ENCODE results near the gene CSMD2.

Gene CSMD2

DNA sequence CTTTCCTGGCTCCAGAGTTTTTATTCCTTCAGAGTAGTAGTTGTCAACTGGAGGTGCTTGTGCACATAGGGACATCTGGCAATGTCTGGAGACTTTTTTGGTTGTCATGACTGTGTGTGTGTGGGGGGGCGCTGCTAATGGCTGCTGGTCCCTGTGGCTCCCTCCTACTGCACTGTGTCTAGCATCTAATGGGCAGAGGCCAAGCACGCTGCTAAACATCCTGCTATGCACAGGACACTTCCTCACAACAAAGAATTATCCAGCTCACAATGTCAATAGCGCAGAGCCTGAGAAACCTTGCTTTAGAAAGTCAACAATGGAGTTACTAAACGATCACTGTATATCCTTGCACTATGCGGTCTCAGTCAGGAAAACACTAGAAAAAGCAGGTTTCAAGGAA lies 320.9 kb downstream of the CSMD2 start:
- no peak for DNase-seq

DNA sequence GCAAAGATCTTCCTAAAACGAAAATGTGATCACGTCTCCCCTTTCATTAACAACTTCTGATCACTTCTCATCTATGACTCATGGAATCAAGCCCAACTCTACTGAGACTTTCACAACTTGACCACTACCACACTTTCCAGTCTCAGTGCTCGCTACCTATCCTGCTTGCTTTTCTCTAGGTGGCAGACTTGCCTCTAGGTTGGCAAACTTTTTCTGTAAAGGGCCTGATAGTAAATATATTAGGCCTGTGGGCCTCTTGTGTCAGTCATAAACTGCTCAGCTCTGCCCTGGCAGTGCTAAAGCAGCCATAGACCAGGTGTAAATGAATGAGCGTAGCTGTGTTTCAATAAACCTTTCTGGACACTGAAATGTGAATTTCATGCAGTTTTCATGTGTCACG lies 322.7 kb downstream of the CSMD2 start:
- no peak for DNase-seq

DNA sequence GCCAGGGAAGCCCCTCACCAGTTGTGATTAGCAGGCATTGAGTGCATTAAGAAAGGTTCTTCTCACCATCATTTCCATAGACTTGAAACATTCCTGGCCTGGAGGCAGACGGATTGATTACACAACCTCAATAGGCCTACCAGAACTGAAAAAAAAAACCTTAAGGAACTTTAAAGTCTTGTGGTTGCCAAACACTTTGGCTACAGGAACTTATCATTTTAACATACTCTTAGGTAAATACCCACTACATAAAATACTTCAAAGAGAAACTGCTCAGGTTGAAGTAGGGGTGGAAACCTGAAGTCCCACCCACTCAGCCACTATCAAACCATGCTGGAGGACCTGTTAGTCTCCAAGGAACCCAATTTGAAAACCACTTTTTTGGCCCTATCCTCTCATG lies 323.5 kb downstream of the CSMD2 start:
- DNase-seq = no peak

- DNase-seq = no peak
Observed at GRCh38 chr1:33837635-33838034, 327.4 kb downstream of the CSMD2 start.

DNA sequence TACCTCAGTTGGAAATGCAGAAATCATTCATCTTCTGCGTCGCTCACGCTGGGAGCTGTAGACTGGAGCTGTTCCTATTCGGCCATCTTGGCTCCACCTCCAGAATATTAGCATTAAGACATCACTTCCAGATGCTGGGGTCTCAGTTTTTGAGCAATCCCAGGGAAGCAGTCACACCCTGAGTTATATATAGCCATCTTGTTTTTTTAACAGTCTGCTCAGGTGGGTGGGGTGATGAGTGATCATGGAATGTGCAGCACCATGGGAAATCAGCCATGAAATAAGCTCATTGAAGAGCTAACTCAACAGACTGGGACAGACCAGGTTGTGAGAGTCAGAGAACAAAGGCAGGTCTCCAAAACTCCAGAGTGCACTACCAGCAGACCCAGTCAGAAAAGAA lies 328.1 kb downstream of the CSMD2 start:
- no peak for DNase-seq

- DNase-seq = no peak
Observed at GRCh38 chr1:33828654-33829053, 336.4 kb downstream of the CSMD2 start.

DNA sequence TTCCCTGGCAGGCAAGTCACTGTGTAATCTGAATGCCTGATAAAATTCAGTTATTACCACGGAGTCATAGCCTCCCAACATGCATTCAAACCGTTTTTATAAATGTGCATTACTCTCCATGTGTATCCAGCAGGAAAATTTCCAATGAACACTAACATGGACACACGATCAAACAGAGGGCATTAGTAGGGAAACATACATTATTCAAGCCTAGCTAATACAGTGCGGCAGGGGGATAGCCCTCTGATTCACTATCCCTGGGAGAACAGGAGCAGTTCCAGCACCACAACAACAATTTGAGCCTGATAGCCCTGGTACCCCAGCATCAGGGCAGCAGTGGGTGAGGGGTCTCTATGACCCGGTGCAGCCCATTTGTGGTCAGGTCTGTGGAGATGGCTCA lies 337.0 kb downstream of the CSMD2 start:
- no peak for DNase-seq

- DNase-seq = no peak
Observed at GRCh38 chr1:33826711-33827110, 338.3 kb downstream of the CSMD2 start.

DNA sequence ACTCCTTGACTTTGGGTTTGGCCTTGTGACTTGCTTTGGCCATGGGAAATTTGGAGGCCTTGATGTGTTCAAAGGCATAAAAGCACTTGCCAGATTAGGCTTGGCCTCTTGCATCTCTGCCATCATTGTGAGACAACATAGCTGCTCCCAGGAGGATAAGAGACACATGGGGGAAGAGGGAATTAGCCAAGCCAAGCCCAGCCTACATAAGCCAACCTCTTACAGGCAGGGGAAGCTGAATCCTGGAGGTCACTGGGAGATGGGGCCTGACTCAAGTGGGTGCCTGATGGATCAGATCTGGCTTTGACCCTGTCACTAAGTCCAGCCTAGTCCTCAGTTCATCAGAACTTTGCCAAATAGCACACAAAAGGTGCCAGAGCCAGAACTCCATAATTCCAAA lies 338.7 kb downstream of the CSMD2 start:
- no peak for DNase-seq

GRCh38 chr1:33825506-33825905 lies 339.5 kb downstream of the CSMD2 start:
- no peak for DNase-seq

GRCh38 chr1:33824971-33825370 lies 340.1 kb downstream of the CSMD2 start:
- DNase-seq = no peak

GRCh38 chr1:33824321-33824720 lies 340.7 kb downstream of the CSMD2 start:
- no peak for DNase-seq

DNA sequence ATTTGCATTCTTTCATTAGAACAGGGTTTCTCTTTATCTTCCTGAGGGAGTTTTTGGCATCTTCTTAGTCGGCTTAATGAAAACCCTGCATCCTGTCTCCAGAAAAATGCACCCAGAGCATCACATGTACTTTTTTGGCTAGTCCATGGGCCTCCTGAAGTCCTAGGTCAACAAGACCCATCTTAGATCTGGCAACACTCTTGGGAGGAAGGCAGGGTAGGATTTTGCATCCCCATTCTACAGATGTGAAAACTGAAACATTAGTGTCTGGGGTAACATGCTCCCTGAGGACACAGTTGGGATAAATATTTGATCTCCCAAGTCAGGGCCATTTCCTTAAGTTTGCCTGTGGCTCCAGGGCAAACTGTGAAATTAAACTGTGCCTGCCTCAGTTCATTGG lies 341.2 kb downstream of the CSMD2 start:
- no peak for DNase-seq

GRCh38 chr1:33823401-33823800 lies 341.6 kb downstream of the CSMD2 start:
- no peak for DNase-seq

DNA sequence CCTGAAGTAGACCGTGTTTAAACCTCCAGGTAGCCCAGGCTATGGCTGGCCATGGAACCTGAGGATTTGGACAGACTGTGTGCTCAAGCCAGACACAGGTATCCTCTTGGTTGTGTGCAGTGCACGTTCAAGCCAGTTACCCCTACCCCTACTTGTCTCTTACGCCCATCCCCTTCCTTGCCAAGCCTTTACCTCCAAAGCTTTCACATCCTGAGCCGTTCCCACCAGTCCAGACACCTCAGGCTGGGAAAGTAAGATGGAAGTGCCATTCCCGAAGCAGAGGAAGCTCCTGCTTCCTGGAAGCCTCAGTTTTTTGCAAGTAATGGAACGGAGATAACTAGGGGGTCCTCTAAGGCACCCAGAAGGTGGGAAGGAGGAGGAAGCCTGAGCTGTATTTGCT lies 342.6 kb downstream of the CSMD2 start:
- DNase-seq = no peak

DNA sequence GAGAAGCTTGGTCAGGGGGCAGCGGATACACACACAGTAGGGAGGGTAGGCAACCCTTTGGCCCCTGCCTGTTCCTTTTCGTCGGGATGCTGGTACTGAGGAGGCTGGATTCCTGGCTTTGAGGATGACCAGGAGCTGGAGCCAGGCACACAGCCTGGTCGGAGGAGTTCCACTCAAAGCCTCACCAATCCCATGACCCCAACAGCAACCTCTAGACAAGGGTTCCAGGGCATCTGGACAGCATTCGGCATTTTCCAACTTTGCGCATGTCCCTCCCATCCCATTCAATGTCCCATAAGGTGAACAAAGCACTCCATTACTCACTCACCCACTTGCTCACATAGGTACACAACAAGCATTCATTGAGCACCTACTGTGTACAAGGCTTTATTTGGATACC lies 343.7 kb downstream of the CSMD2 start:
- no peak for DNase-seq

GRCh38 chr1:33820804-33821203 lies 344.2 kb downstream of the CSMD2 start:
- DNase-seq = no peak

DNA sequence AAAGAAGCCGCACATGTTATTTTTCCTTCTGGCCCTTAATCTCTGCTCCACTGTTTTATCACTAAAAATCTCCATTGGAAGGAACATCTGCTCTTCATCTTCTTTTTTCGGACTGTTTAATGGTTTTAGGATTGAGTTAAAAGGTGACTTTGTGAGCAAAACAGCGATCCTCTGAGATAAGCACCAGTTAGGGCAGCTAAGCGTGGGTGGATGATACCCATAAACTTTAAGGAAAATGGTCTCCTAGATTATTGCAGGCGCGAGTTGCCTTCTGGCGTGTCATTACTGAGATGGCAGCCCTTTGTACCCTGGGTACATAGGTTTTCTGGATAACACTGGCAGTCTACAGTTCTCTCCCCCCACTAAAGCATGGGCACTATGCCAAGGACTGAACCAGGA lies 345.1 kb downstream of the CSMD2 start:
- no peak for DNase-seq

DNA sequence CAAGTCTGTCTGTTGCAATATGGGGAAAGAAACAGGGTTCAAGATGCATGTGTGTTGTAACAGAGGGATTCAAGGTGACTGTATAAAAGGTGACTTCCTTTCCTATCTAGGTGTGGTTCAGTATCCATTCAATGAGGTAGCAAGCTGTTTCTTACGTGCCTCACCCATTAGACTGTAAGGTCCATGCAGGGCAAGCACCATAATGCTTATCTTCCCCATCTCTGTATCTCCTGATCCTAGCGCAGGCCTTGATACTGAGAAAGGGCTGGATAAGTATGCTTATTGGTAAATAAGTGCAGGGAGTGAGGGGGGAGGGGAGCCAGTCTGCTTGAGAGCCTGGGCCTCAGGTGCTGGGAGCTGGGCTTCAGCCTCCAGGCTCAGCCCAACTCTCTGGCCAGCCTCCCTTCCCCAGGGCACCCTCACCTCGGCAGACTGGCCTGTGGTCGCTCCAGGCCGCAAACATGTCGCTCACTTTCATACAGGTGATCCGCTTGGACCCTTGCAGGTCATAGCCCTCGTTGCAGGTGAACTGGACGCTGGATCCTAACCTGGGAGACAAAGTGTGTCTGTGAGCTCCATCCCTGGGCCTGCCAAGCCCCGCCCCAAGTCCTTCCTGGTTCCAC lies 345.6 kb downstream of the CSMD2 start:
- no peak for DNase-seq

DNA sequence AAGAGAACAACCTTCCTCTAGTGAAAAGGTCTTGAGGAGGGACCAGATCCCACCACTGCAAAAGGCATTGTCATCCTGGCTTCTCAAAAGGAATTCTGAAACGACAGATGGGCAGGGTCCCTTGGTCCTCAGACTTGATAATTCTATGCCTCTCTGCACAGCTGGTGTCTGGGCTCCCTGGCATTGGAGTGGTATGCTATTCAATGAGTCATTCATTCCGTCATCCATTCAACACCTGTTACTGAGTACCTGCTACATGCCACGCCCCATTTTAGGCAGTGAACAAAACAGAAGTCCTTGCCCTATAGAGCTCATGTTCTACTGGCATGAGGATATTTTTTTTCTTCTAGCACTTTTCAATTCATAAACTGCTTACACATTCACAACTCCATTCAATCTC lies 347.0 kb downstream of the CSMD2 start:
- no peak for DNase-seq

DNA sequence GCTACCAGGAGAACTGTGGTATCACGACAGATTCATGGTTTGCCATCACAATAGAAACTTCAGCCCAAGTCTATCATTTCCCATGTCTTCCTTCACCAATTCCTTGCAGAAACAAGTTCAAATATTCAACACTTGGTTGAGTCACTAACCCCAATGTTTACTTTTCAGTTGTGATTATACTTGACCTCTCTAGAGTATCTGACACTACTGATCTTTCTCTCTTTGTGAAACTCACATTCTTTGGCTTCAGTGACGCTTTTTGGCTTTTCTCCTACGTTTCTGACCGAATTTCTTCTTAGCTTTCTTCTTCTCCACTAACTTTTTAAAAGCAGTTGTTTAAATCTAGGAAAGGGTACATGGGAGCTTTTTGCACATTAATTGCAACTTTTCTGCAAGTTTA lies 350.0 kb downstream of the CSMD2 start:
- no peak for DNase-seq

- DNase-seq = no peak
Observed at GRCh38 chr1:33814166-33814565, 350.9 kb downstream of the CSMD2 start.

GRCh38 chr1:33810571-33810970 lies 354.5 kb downstream of the CSMD2 start:
- DNase-seq = no peak

GRCh38 chr1:33805988-33806387 lies 359.0 kb downstream of the CSMD2 start:
- no peak for DNase-seq

DNA sequence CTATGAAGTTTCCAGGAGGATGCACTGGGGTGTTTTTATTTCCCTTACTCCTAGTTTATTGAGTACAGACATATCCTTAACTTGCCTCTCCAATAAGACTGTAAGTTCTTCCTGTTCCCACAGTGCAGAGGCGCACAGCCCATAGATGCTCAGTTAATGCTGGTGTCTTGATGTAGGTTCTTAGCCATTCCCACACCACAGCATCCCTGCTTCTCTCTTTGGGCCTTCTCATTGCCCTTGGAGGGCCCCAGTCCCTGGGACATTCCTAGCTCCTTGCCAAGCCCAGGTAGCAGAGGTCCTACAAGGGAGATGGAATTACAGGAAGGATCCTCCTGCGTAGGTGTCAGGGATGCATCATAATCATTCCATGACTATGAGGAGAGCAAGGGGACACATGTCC lies 362.8 kb downstream of the CSMD2 start:
- DNase-seq = no peak

DNA sequence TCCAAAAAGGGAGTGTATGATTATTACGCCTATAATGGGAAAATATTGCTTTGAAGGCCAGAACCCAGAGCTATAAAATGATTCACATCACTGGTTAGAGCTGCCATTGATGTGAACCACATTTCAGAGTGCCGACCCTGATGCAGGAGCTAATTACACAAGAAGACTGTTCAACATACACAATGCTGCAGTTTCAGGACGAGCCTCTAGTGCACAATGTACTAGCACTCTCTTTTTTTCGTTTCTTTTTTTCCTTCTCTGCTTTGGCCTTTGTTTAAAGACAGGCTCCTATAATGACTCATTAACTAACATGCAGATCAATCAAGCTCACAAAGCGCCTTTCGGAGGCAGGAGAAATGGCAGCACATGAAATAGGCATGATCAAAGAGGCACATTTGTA lies 367.2 kb downstream of the CSMD2 start:
- no peak for DNase-seq
